HCT116 (cell line): Measurements from ENCODE around the gene MRRF.

Experiments
- CTCF ChIP-seq, 3 experiments: fragments of 200-600 bp in 1 of 3; sonication (generic) in 1 of 3; IDR thresholded peaks in 2 of 3; conservative IDR thresholded peaks in 1 of 3; 2 replicates each; pipeline ENCODE4 v1.5.1; 2012 to 2017; ENCODE audit warnings: low read depth in 2 of 3, low read length in 2 of 3, antibody characterized with exemption in 1 of 3, borderline replicate concordance in 1 of 3, control low read depth in 1 of 3, mild to moderate bottlenecking in 1 of 3, mixed read lengths in 1 of 3, mixed run types in 1 of 3, moderate library complexity in 1 of 3; ENCODE audit not compliant: insufficient read depth in 1 of 3
- RAD21 ChIP-seq: IDR thresholded peaks from 2 replicates; pipeline ENCODE4 v1.6.1; 2012; ENCODE audit warnings: low read depth, mild to moderate bottlenecking
- SP1 ChIP-seq: IDR thresholded peaks from 2 replicates; pipeline ENCODE4 v1.6.1; 2012; ENCODE audit warnings: low read depth
- YY1 ChIP-seq: IDR thresholded peaks from 2 replicates; pipeline ENCODE4 v1.6.1; 2011; ENCODE audit warnings: low read length, low read depth, moderate library complexity, mild to moderate bottlenecking; ENCODE audit not compliant: insufficient replicate concordance; ENCODE audit errors: extremely low read depth
- TF ChIP-seq, protein P1 (sequence below): IDR thresholded peaks from 2 replicates; pipeline ENCODE4 v1.6.1; 2012; ENCODE audit warnings: low read depth

GRCh38 chr9:122229485-122229837, 35.2 kb upstream of the MRRF start:
- TF ChIP-seq, protein P1, sequence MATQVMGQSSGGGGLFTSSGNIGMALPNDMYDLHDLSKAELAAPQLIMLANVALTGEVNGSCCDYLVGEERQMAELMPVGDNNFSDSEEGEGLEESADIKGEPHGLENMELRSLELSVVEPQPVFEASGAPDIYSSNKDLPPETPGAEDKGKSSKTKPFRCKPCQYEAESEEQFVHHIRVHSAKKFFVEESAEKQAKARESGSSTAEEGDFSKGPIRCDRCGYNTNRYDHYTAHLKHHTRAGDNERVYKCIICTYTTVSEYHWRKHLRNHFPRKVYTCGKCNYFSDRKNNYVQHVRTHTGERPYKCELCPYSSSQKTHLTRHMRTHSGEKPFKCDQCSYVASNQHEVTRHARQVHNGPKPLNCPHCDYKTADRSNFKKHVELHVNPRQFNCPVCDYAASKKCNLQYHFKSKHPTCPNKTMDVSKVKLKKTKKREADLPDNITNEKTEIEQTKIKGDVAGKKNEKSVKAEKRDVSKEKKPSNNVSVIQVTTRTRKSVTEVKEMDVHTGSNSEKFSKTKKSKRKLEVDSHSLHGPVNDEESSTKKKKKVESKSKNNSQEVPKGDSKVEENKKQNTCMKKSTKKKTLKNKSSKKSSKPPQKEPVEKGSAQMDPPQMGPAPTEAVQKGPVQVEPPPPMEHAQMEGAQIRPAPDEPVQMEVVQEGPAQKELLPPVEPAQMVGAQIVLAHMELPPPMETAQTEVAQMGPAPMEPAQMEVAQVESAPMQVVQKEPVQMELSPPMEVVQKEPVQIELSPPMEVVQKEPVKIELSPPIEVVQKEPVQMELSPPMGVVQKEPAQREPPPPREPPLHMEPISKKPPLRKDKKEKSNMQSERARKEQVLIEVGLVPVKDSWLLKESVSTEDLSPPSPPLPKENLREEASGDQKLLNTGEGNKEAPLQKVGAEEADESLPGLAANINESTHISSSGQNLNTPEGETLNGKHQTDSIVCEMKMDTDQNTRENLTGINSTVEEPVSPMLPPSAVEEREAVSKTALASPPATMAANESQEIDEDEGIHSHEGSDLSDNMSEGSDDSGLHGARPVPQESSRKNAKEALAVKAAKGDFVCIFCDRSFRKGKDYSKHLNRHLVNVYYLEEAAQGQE, result no peak
- TF ChIP-seq CTCF (IDR thresholded peaks at IDR 0.05 in 2 of 3, conservative IDR thresholded peaks at IDR 0.05 in 1 of 3; ENCODE audit: borderline replicate concordance in 1 of 3, insufficient read depth in 1 of 3, low read depth in 2 of 3, low read length in 2 of 3), result no peak
- TF ChIP-seq YY1, result no peak
- no peak for TF ChIP-seq RAD21
- no peak for TF ChIP-seq SP1
